ENCODE results near the gene CDK18.

- TF ChIP-seq CTCF (IDR thresholded peaks at IDR 0.05) (no peak), POLR2A (IDR thresholded peaks at IDR 0.05) (no peak), POLR2AphosphoS5 (IDR thresholded peaks at IDR 0.05) (no peak)
These were observed 47.4 kb upstream of the CDK18 start for GRCh38 chr1:205456868-205457745.
